Measurements from ENCODE around the gene EDRF1. TPM values are rescaled to one million over a fixed set of nuclear protein-coding genes. Genes with fewer than 3 reads are reported as not detected.

EDRF1 gene
- polyA plus RNA-seq, 2 of the 4 experiments (the other 2 are of a cell fraction) = 19.7 to 37.9 TPM

GRCh38 chr10:125769175-125769574 is 49.7 kb downstream of the EDRF1 start (continued):
- no peak for TF ChIP-seq HOXB5 (CRISPR knock-in tag; IDR thresholded peaks at IDR 0.05)
- TF ChIP-seq TFCP2L1 (CRISPR knock-in tag; IDR thresholded peaks at IDR 0.05) = no peak
- no peak for TF ChIP-seq PBX3 (IDR thresholded peaks at IDR 0.05)
- no peak for TF ChIP-seq USF2 (IDR thresholded peaks at IDR 0.05)

- Histone ChIP-seq H3K4me1 (no peaks in the 10 kb centered on the region), H3K27ac (no peak overlapping the region), H3K4me3 (no peak overlapping the region), H3K9me3 (no peaks in the 10 kb centered on the region), H3K4me2 (no peak overlapping the region)
- WGBS (ENCODE audit: missing lambda C conversion rate) = 82% methylated on average over 5 of the region's 5 CpGs
- POLR2A ChIA-PET = no interaction called here
- ATAC-seq (no peak), FAIRE-seq (no peak), DNase-seq (ENCODE audit: low read depth in 1 of 2, low spot score in 1 of 2) (no peak)
- CTCF ChIA-PET = interaction anchor here (1.3 kb wide), 1 partner anchor 9 kb away, joined by 3 read pairs; no protein-coding TSS in a partner anchor
- TF ChIP-seq EP300 (IDR thresholded peaks at IDR 0.05) = no peak
- TF ChIP-seq RFX5 (IDR thresholded peaks at IDR 0.05) = no peak
- no peak for TF ChIP-seq HDAC2 (IDR thresholded peaks at IDR 0.05)
- TF ChIP-seq ZSCAN20 (CRISPR knock-in tag; IDR thresholded peaks at IDR 0.05) = no peak
- no peak for TF ChIP-seq CHD2 (IDR thresholded peaks at IDR 0.05; ENCODE audit: low read length, partially characterized antibody)
- TF ChIP-seq FOSB (CRISPR knock-in tag; IDR thresholded peaks at IDR 0.05) = no peak
- TF ChIP-seq ZFP36 (IDR thresholded peaks at IDR 0.05; ENCODE audit: borderline replicate concordance, partially characterized antibody) = no peak
- no peak for TF ChIP-seq SREBF2 (IDR thresholded peaks at IDR 0.05)
- no peak for TF ChIP-seq MAFK (IDR thresholded peaks at IDR 0.05; ENCODE audit: partially characterized antibody)
- no peak for TF ChIP-seq MAZ (IDR thresholded peaks at IDR 0.05; ENCODE audit: borderline replicate concordance, low read depth, low read length)
- TF ChIP-seq JUNB (IDR thresholded peaks at IDR 0.05) = no peak
- TF ChIP-seq RCOR1 (IDR thresholded peaks at IDR 0.05; ENCODE audit: low read depth, low read length) = no peak
- no peak for TF ChIP-seq NR3C1 (IDR thresholded peaks at IDR 0.05)
- TF ChIP-seq HOXB5 (CRISPR knock-in tag; IDR thresholded peaks at IDR 0.05) = no peak
- no peak for TF ChIP-seq TFCP2L1 (CRISPR knock-in tag; IDR thresholded peaks at IDR 0.05)
- no peak for TF ChIP-seq FOSL2 (IDR thresholded peaks at IDR 0.05)
- no peak for TF ChIP-seq FOSL2 (CRISPR knock-in tag; IDR thresholded peaks at IDR 0.05)
- TF ChIP-seq MYC (IDR thresholded peaks at IDR 0.05; ENCODE audit: borderline replicate concordance, low read length) = no peak
- no peak for TF ChIP-seq EHF (CRISPR knock-in tag; IDR thresholded peaks at IDR 0.05)
- TF ChIP-seq E2F6 (IDR thresholded peaks at IDR 0.05; ENCODE audit: borderline replicate concordance, low read depth) = no peak
Observed at GRCh38 chr10:125770844-125771243, 51.3 kb downstream of the EDRF1 start.

GRCh38 chr10:125772112-125772863 is 52.8 kb downstream of the EDRF1 start:
- FAIRE-seq (no peak), DNase-seq (ENCODE audit: low read depth in 1 of 2, low spot score in 1 of 2) (no peak), ATAC-seq (peak; percentile 11 to 31; a peak in 3 of 6 replicates)
- whole genome bisulfite sequencing (ENCODE audit: missing lambda C conversion rate) = 89% methylated on average over 28 of the region's 28 CpGs
- Histone ChIP-seq H3K4me2 (no peak overlapping the region), H3K27ac (no peak overlapping the region), H3K9me3 (no peaks in the 10 kb centered on the region), H3K4me1 (no peaks in the 10 kb centered on the region), H3K4me3 (no peak overlapping the region)
- TF ChIP-seq MAZ (IDR thresholded peaks at IDR 0.05; ENCODE audit: borderline replicate concordance, low read depth, low read length) (no peak), FOSL2 (IDR thresholded peaks at IDR 0.05) (no peak), FOSL2 (CRISPR knock-in tag; IDR thresholded peaks at IDR 0.05) (no peak), HDAC2 (IDR thresholded peaks at IDR 0.05) (no peak), KDM5A (IDR thresholded peaks at IDR 0.05) (no peak), NR3C1 (IDR thresholded peaks at IDR 0.05) (no peak), ZFP36 (IDR thresholded peaks at IDR 0.05; ENCODE audit: borderline replicate concordance, partially characterized antibody) (no peak), PBX3 (IDR thresholded peaks at IDR 0.05) (no peak), RCOR1 (IDR thresholded peaks at IDR 0.05; ENCODE audit: low read depth, low read length) (no peak), NFE2L2 (conservative IDR thresholded peaks at IDR 0.05; ENCODE audit: low read length) (no peak)
- CTCF ChIA-PET = interaction anchor here (1.1 kb wide), 1 partner anchor 9 kb away, joined by 5 read pairs; no protein-coding TSS in a partner anchor
- POLR2A ChIA-PET = no interaction called here

Measured in A549 (cell line).